Measurements from ENCODE around the gene SIK3. TPM values are rescaled to one million over a fixed set of nuclear protein-coding genes. Genes with fewer than 3 reads are reported as not detected.

SIK3 gene
- total RNA-seq, 1 experiment from 2014 or later = 14.5 TPM

DNA sequence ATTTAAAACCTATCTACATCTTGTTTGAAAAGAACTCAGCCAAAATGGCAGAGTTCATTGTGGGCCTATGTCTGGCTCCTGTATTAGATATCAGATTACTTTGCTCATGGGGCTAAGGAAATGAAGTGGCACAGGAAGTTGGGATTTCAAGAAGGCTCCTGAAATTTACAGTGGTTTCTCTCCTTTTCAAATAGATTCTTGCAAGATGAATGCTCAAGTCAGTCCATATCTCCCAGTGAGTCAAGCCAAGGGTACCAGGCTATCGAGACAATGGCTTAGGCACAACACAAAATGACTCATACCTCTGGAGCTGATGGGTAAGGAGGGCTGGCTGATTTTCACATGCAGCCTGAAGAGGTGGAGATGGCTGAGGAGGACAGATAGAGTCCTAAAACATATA, 236.7 kb downstream of the SIK3 start:
- H2AFZ ChIP-seq (ENCODE audit: low read length) = no peak overlapping the region
- H3K4me1 ChIP-seq (ENCODE audit: insufficient read depth, low read length) = peaks cover 16% of the 10 kb centered on the region
- TF ChIP-seq CTCF (conservative IDR thresholded peaks at IDR 0.05; ENCODE audit: low read depth, low read length) (no peak), EZH2phosphoT487 (IDR thresholded peaks at IDR 0.05; ENCODE audit: borderline replicate concordance, low read length) (no peak), EZH2 (IDR thresholded peaks at IDR 0.05; ENCODE audit: low read length, unreplicated experiment) (no peak)
- H3K9me2 ChIP-seq (replicated peaks; ENCODE audit: low read length) = no peaks in the 10 kb centered on the region
- peak; percentile 67 for DNase-seq
- ATAC-seq = peak; percentile 71; the same call in 1 of the 2 replicates
- H3K4me2 ChIP-seq (ENCODE audit: low read length) = no peak overlapping the region
- H3K27ac ChIP-seq (ENCODE audit: low read length) = peak overlapping the region; percentile 73
- H3K79me2 ChIP-seq (ENCODE audit: low read length) = no peaks in the 10 kb centered on the region
- BruUV-seq (replicated peaks) = no TSS peak
- ChIA-PET POLR2A (ENCODE audit: unreplicated experiment) (no interaction called here), CTCF (no interaction called here)
- intact Hi-C loops (cut with micrococcal nuclease) = no loop called here
- H3K4me3 ChIP-seq (ENCODE audit: low read length) = no peak overlapping the region
- no peaks in the 10 kb centered on the region for H3K9me3 ChIP-seq (ENCODE audit: low read length)
- no peaks in the 10 kb centered on the region for H3K27me3 ChIP-seq (ENCODE audit: low read length)
- no peaks in the 10 kb centered on the region for H4K20me1 ChIP-seq (ENCODE audit: low read length)
- H3K9ac ChIP-seq (ENCODE audit: low read length) = no peak overlapping the region; the same call in 1 of the 2 replicates
- H3F3A ChIP-seq (ENCODE audit: low read length, unreplicated experiment) = no peaks in the 10 kb centered on the region
- peaks cover 26% of the 10 kb centered on the region for H3K36me3 ChIP-seq (ENCODE audit: low read depth, low read length)

DNA sequence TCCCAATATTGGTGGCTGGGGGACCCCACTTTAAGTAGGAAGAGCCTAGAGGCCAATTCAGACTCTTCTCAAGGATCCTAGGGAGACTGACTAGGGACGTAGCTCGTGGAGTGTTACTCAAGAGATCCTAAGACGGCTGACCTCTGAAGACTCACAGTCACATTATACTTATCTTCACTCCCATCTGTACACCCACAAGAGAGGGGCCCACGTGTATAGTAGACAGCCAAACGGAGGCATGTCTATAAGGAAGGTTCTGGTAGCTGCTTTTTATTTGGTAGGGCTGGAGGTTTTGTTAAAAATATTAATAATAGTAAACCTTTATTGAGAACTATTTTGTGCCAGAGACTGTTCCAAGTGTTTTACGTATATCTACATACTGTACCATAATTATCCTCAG, 237.9 kb downstream of the SIK3 start:
- CTCF ChIA-PET = no interaction called here
- no peaks in the 10 kb centered on the region for H3K9me3 ChIP-seq (ENCODE audit: low read length)

More for the DNA sequence above, 237.9 kb downstream of the SIK3 start:
- H3K36me3 ChIP-seq (ENCODE audit: low read depth, low read length) = peaks cover 27% of the 10 kb centered on the region
- no peak for ATAC-seq
- no peaks in the 10 kb centered on the region for H3K9me2 ChIP-seq (replicated peaks; ENCODE audit: low read length)
- H4K20me1 ChIP-seq (ENCODE audit: low read length) = no peaks in the 10 kb centered on the region
- POLR2A ChIA-PET (ENCODE audit: unreplicated experiment) = no interaction called here
- intact Hi-C loops (cut with micrococcal nuclease) = no loop called here
- H3K9ac ChIP-seq (ENCODE audit: low read length) = no peak overlapping the region
- TF ChIP-seq CTCF (conservative IDR thresholded peaks at IDR 0.05; ENCODE audit: low read depth, low read length) = no peak
- TF ChIP-seq EZH2phosphoT487 (IDR thresholded peaks at IDR 0.05; ENCODE audit: borderline replicate concordance, low read length) = no peak
- H3K4me2 ChIP-seq (ENCODE audit: low read length) = no peak overlapping the region
- BruUV-seq (replicated peaks) = no TSS peak
- no peaks in the 10 kb centered on the region for H3F3A ChIP-seq (ENCODE audit: low read length, unreplicated experiment)
- no peak overlapping the region for H3K27ac ChIP-seq (ENCODE audit: low read length)
- no peak for DNase-seq
- H2AFZ ChIP-seq (ENCODE audit: low read length) = no peak overlapping the region
- H3K27me3 ChIP-seq (ENCODE audit: low read length) = no peaks in the 10 kb centered on the region
- H3K4me1 ChIP-seq (ENCODE audit: insufficient read depth, low read length) = peaks cover 16% of the 10 kb centered on the region
- H3K4me3 ChIP-seq (ENCODE audit: low read length) = no peak overlapping the region
- no peaks in the 10 kb centered on the region for H3K79me2 ChIP-seq (ENCODE audit: low read length)
